HepG2 (cell line): ENCODE data around the gene RNPEPL1. TPM values are rescaled to one million over a fixed set of nuclear protein-coding genes. Genes with fewer than 3 reads are reported as not detected.

ENCODE experiments used
- ARID3A ChIP-seq: IDR thresholded peaks from 2 replicates; pipeline ENCODE4 v1.6.1; 2012; ENCODE audit warnings: low read depth, low read length, improper control_type of control experiment
- ATF6 ChIP-seq: sonication (generic); formaldehyde crosslinking; conservative IDR thresholded peaks from 2 replicates; pipeline ENCODE4 v1.4.0; 2020; ENCODE audit warnings: missing genetic modification reagents
- POGK ChIP-seq: sonication (generic); formaldehyde crosslinking; conservative IDR thresholded peaks from 2 replicates; pipeline ENCODE4 v1.8.0; 2022; ENCODE audit warnings: mild to moderate bottlenecking, moderate library complexity, missing genetic modification reagents
- RNF219 ChIP-seq: sonication (generic); formaldehyde crosslinking; IDR thresholded peaks from 2 replicates; pipeline ENCODE4 v1.5.0; 2020; ENCODE audit warnings: mild to moderate bottlenecking, missing genetic modification reagents
- TFAP4 ChIP-seq: sonication (generic); IDR thresholded peaks from 2 replicates; pipeline ENCODE4 v1.6.1; 2016; ENCODE audit warnings: low read depth, borderline replicate concordance
- ZBTB2 ChIP-seq: sonication (generic); formaldehyde crosslinking; IDR thresholded peaks from 2 replicates; pipeline ENCODE4 v1.8.0; 2022; ENCODE audit warnings: low read depth, missing genetic modification reagents
- ZHX1 ChIP-seq: sonication (generic); formaldehyde crosslinking; IDR thresholded peaks from 2 replicates; pipeline ENCODE4 v1.8.1; 2022; ENCODE audit warnings: low read depth, mild to moderate bottlenecking, missing genetic modification reagents
- ZNF280B ChIP-seq: sonication (generic); formaldehyde crosslinking; IDR thresholded peaks from 2 replicates; pipeline ENCODE4 v1.5.0; 2020; ENCODE audit warnings: missing genetic modification reagents, mild to moderate bottlenecking, borderline replicate concordance
- ZNF746 ChIP-seq: sonication (generic); formaldehyde crosslinking; IDR thresholded peaks from 2 replicates; pipeline ENCODE4 v1.8.0; 2022; ENCODE audit warnings: mild to moderate bottlenecking, missing genetic modification reagents
- ZSCAN30 ChIP-seq: sonication (generic); formaldehyde crosslinking; IDR thresholded peaks from 2 replicates; pipeline ENCODE4 v1.5.0; 2020; ENCODE audit warnings: mild to moderate bottlenecking, missing genetic modification reagents
- polyA plus RNA-seq, 8 experiments: library from polyadenylated mRNA; depleted of rRNA in 3 of 8; stranded (reverse) in 7 of 8; unstranded in 1 of 8; fragments of >200 nt; fragmentation: Illumina TruSeq in 4 of 8; extraction: Trizol in 4 of 8; gene quantifications; 2 replicates each; pipeline versions ENCODE4 v1.2.1 to v1.2.3, GENCODE V29; 2011 to 2016; ENCODE audit warnings: low read depth in 4 of 8, missing spikeins in 1 of 8, mixed read lengths in 1 of 8; ENCODE audit not compliant: insufficient read depth in 1 of 8
- total RNA-seq, 5 experiments: library from RNA; depleted of rRNA; stranded (reverse); fragments of >200 nt; fragmentation: Illumina TruSeq; extraction: Trizol; gene quantifications; 2 replicates each; pipeline ENCODE4 v1.2.3, GENCODE V29; 2016; ENCODE audit warnings: low read depth in 1 of 5

Gene RNPEPL1
- total and polyA plus RNA-seq, 2 of the 13 experiments (the other 11 are each of a cell fraction or from before 2014, with no cell fraction given) = 13.0 to 18.0 TPM

GRCh38 chr2:240566203-240567136, 1.8 kb upstream of the RNPEPL1 start (continued):
- TF ChIP-seq ZBTB2 (CRISPR knock-in tag) (no peak), POGK (CRISPR knock-in tag) (0 out of 2 replicates have a peak, but pooled peaks have one; percentile 51), ZNF746 (CRISPR knock-in tag) (no peak), TFAP4 (no peak), ARID3A (no peak), ZSCAN30 (no peak), ZNF280B (peak; percentile 72), ZHX1 (CRISPR knock-in tag) (peak; percentile 66; the same call in 1 of the 2 replicates), ATF6 (CRISPR knock-in tag) (no peak; the same call in 1 of the 2 replicates), RNF219 (CRISPR knock-in tag) (no peak)
